Memory B cell (primary cell): ENCODE data around the gene UMODL1.

Source experiments
- ATAC-seq: fragments of 150-1000 bp; cut with Tn5 transposase; 2 replicates; pipeline ENCODE4 v1.10.0; 2021; ENCODE audit warnings: low read depth, mild to moderate bottlenecking, moderate library complexity
- DNase-seq, 2 donors: peaks; one replicate each; pipeline ENCODE4 v3.0.0; 2022; ENCODE audit warnings: low spot score in 2 of 2
- H3K27ac Mint-ChIP-seq: one replicate; pipeline ENCODE4 v1.8.0; 2022; ENCODE audit warnings: mild to moderate bottlenecking, moderate library complexity, mixed read lengths
- H3K27me3 Mint-ChIP-seq: one replicate; pipeline ENCODE4 v1.8.0; 2022; ENCODE audit warnings: mixed read lengths
- H3K36me3 Mint-ChIP-seq: one replicate; pipeline ENCODE4 v1.8.0; 2022; ENCODE audit warnings: mild to moderate bottlenecking, mixed read lengths
- H3K4me1 Mint-ChIP-seq: one replicate; pipeline ENCODE4 v1.8.0; 2022; ENCODE audit warnings: mixed read lengths
- H3K4me3 Mint-ChIP-seq: one replicate; pipeline ENCODE4 v1.8.0; 2022; ENCODE audit warnings: mild to moderate bottlenecking, moderate library complexity, mixed read lengths
- H3K9me3 Mint-ChIP-seq: one replicate; pipeline ENCODE4 v1.8.0; 2022; ENCODE audit warnings: mixed read lengths

UMODL1 gene

GRCh38 chr21:42187976-42188653 lies 117.0 kb downstream of the UMODL1 start:
- Mint-ChIP-seq H3K4me1 (peaks cover 26% of the 10 kb centered on the region), H3K4me3 (peak overlapping the region; percentile 62), H3K9me3 (no peaks in the 10 kb centered on the region), H3K36me3 (no peaks in the 10 kb centered on the region), H3K27me3 (no peaks in the 10 kb centered on the region), H3K27ac (peak overlapping the region; percentile 84)
- DNase-seq: peak; percentile 44 to 57
- peak; percentile 97 for ATAC-seq

- Mint-ChIP-seq H3K4me3 (peak overlapping the region; percentile 62), H3K9me3 (no peaks in the 10 kb centered on the region), H3K36me3 (no peaks in the 10 kb centered on the region), H3K27ac (peak overlapping the region; percentile 84), H3K4me1 (peaks cover 26% of the 10 kb centered on the region), H3K27me3 (no peaks in the 10 kb centered on the region)
- ATAC-seq: no peak
- no peak for DNase-seq
Observed at GRCh38 chr21:42188663-42189062, 117.5 kb downstream of the UMODL1 start.

- no peak for DNase-seq
- H3K4me1 Mint-ChIP-seq: peaks cover 26% of the 10 kb centered on the region
- no peaks in the 10 kb centered on the region for H3K9me3 Mint-ChIP-seq
- no peaks in the 10 kb centered on the region for H3K36me3 Mint-ChIP-seq
- no peak overlapping the region for H3K4me3 Mint-ChIP-seq
- ATAC-seq: no peak
- H3K27ac Mint-ChIP-seq: no peak overlapping the region
- no peaks in the 10 kb centered on the region for H3K27me3 Mint-ChIP-seq
Observed at GRCh38 chr21:42189431-42189830, 118.3 kb downstream of the UMODL1 start.

DNA sequence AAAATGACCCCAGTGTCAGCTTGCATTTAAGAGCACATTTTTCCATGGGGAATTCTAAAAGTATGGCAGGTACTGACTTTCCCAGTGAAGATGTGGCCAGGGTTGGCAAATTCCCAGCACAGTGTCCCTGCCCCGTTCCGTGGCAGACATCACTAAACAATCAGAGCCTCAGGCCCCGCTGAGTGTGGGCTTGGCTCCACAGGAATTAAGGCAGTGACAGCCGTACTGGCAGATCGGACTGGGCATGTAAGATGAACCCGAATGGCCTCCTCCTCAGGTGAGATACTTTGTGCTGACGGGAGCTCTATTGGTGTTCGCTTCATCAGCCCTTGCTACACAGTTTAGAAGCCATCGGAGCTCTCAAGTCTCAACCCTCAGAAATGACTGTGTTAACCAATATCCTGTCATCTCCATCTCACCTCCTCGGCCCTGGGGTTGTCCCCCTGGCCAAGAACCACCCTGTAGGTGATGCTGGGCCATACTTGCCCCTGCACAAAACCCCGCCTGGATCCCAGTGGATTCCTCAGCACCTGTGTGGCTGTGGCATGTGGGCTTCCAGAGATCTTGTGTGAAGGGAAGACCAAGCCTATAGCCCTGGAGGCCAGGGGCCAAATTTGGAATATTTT lies 118.9 kb downstream of the UMODL1 start:
- Mint-ChIP-seq H3K4me1 (peaks cover 26% of the 10 kb centered on the region), H3K36me3 (no peaks in the 10 kb centered on the region), H3K9me3 (no peaks in the 10 kb centered on the region), H3K4me3 (no peak overlapping the region), H3K27me3 (no peaks in the 10 kb centered on the region), H3K27ac (no peak overlapping the region)
- DNase-seq (no peak), ATAC-seq (no peak)

- no peak for DNase-seq
- H3K27ac Mint-ChIP-seq: no peak overlapping the region
- H3K36me3 Mint-ChIP-seq: no peaks in the 10 kb centered on the region
- no peaks in the 10 kb centered on the region for H3K9me3 Mint-ChIP-seq
- H3K4me1 Mint-ChIP-seq: peaks cover 26% of the 10 kb centered on the region
- no peak overlapping the region for H3K4me3 Mint-ChIP-seq
- no peak for ATAC-seq
- no peaks in the 10 kb centered on the region for H3K27me3 Mint-ChIP-seq
Observed at GRCh38 chr21:42190486-42190863, 119.4 kb downstream of the UMODL1 start.

- DNase-seq (no peak), ATAC-seq (no peak)
- Mint-ChIP-seq H3K9me3 (no peaks in the 10 kb centered on the region), H3K4me1 (peaks cover 26% of the 10 kb centered on the region), H3K27me3 (no peaks in the 10 kb centered on the region), H3K36me3 (no peaks in the 10 kb centered on the region), H3K27ac (no peak overlapping the region), H3K4me3 (no peak overlapping the region)
Observed at GRCh38 chr21:42191064-42191463, 119.9 kb downstream of the UMODL1 start.

GRCh38 chr21:42191696-42192595 lies 120.8 kb downstream of the UMODL1 start:
- H3K4me3 Mint-ChIP-seq: no peak overlapping the region
- no peak for DNase-seq
- H3K4me1 Mint-ChIP-seq: peaks cover 19% of the 10 kb centered on the region
- no peaks in the 10 kb centered on the region for H3K36me3 Mint-ChIP-seq
- no peak overlapping the region for H3K27ac Mint-ChIP-seq
- H3K9me3 Mint-ChIP-seq: no peaks in the 10 kb centered on the region
- ATAC-seq: no peak
- no peaks in the 10 kb centered on the region for H3K27me3 Mint-ChIP-seq
